DND-41 (cell line): ENCODE results near the gene TRMT2B.

ENCODE experiments used
- ATAC-seq: fragments of 200-7000 bp; cut with Tn5 transposase; 3 replicates; pipeline ENCODE4 v1.9.1; 2021; ENCODE audit warnings: low read depth; ENCODE audit not compliant: insufficient read depth
- DNase-seq: peaks from one replicate; pipeline ENCODE4 v3.0.0-alpha.2; 2020
- H2AFZ ChIP-seq: 2 replicates; pipeline ENCODE4 v1.6.0; 2012; ENCODE audit warnings: low read depth, low read length
- H3K27ac ChIP-seq: 2 replicates; pipeline ENCODE4 v1.5.1; 2012; ENCODE audit warnings: low read length, inconsistent platforms
- H3K27me3 ChIP-seq: fragments of 200-600 bp; sonication (generic); 2 replicates; pipeline ENCODE4 v1.6.0; 2012; ENCODE audit warnings: low read length, mild to moderate bottlenecking, inconsistent platforms; ENCODE audit not compliant: insufficient read depth, poor library complexity
- H3K36me3 ChIP-seq: 2 replicates; pipeline ENCODE4 v1.5.1; 2012; ENCODE audit warnings: low read length, inconsistent platforms; ENCODE audit not compliant: insufficient read depth
- H3K4me1 ChIP-seq: 2 replicates; pipeline ENCODE4 v1.5.1; 2012; ENCODE audit warnings: mild to moderate bottlenecking, low read length; ENCODE audit not compliant: insufficient read depth
- H3K4me2 ChIP-seq: 2 replicates; pipeline ENCODE4 v1.6.0; 2012; ENCODE audit warnings: mild to moderate bottlenecking, moderate library complexity, low read length, inconsistent platforms; ENCODE audit not compliant: insufficient read depth
- H3K4me3 ChIP-seq, 2 experiments: fragments of 200-600 bp in 1 of 2; shearing (Covaris generic) in 1 of 2; 2 replicates each; pipeline ENCODE4 v1.5.1; 2012 to 2016; ENCODE audit warnings: inconsistent platforms in 2 of 2, low read length in 2 of 2, mild to moderate bottlenecking in 2 of 2, low read depth in 1 of 2, moderate library complexity in 1 of 2
- H3K79me2 ChIP-seq: 2 replicates; pipeline ENCODE4 v1.6.0; 2012; ENCODE audit warnings: low read length, inconsistent platforms; ENCODE audit not compliant: insufficient read depth
- H3K9ac ChIP-seq: 2 replicates; pipeline ENCODE4 v1.6.0; 2012; ENCODE audit warnings: low read depth, mild to moderate bottlenecking, inconsistent platforms, low read length, moderate library complexity
- H3K9me3 ChIP-seq: 2 replicates; pipeline ENCODE4 v1.5.1; 2012; ENCODE audit warnings: low read length, moderate library complexity, mild to moderate bottlenecking, inconsistent platforms; ENCODE audit not compliant: insufficient read depth, severe bottlenecking
- H4K20me1 ChIP-seq: 2 replicates; pipeline ENCODE4 v1.6.0; 2012; ENCODE audit warnings: low read length; ENCODE audit not compliant: insufficient read depth
- CTCF ChIP-seq: IDR thresholded peaks from 2 replicates; pipeline ENCODE4 v1.5.1; 2012; ENCODE audit warnings: borderline replicate concordance, low read length, moderate library complexity, mild to moderate bottlenecking; ENCODE audit not compliant: poor library complexity, severe bottlenecking; ENCODE audit errors: extremely low read depth
- EZH2 ChIP-seq: IDR thresholded peaks from 3 replicates; pipeline ENCODE4 v1.6.1; 2012; ENCODE audit warnings: borderline replicate concordance, low read depth, mild to moderate bottlenecking, moderate library complexity, low read length, inconsistent platforms; ENCODE audit not compliant: severe bottlenecking

TRMT2B gene

GRCh38 chrX:101037231-101037630 lies 14.7 kb downstream of the TRMT2B start:
- peaks cover 36% of the 10 kb centered on the region; the same call in 1 of the 2 replicates for H3K36me3 ChIP-seq
- DNase-seq (no peak), ATAC-seq (no peak)
- no peaks in the 10 kb centered on the region for H3K27me3 ChIP-seq
- H3K4me1 ChIP-seq: no peaks in the 10 kb centered on the region
- no peak overlapping the region for H3K4me3 ChIP-seq
- H3K9ac ChIP-seq: no peak overlapping the region
- H3K27ac ChIP-seq: no peak overlapping the region
- H4K20me1 ChIP-seq: no peaks in the 10 kb centered on the region
- no peaks in the 10 kb centered on the region for H3K79me2 ChIP-seq
- H3K4me2 ChIP-seq: no peak overlapping the region
- H3K9me3 ChIP-seq: no peaks in the 10 kb centered on the region
- TF ChIP-seq EZH2 (no peak), CTCF (no peak)
- H2AFZ ChIP-seq: no peak overlapping the region

DNA sequence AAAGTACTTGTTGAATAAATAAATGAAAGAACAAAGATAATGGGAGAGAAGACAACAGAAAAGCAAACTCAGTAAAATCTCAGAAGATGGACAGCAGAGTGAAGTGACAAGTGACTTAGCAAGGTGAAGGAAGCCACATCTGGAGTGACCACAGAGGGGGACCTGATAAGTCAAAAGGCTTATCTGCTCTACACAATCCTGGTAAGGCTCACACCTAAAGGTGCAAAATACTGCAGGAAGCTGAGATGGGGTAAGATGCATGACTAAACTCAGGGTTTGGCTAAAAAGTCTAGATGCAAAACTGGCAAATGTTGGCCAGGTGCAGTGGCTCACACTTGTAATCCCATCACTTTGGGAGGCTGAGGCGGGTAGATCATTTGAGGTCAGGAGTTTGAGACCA lies 22.2 kb downstream of the TRMT2B start:
- Histone ChIP-seq H3K4me1 (no peaks in the 10 kb centered on the region), H3K79me2 (no peaks in the 10 kb centered on the region)

DNA sequence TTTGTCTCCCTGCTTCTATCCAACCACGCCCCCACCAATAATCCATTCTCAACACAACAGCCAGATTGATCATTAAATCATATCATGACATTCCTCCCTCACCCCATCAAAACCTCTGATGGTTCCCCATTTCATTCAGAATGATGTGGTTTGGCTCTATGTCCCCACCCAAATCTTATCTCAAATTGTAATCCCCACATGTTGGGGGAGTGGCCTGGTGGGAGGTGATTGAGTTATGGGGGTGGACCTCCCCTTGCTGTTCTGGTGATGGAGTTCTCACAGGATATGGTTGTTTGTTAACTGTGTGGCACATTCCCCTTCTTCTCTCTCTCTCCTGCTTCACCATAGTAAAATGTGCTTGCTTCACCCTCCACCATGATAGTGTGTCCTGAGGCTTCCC lies 23.3 kb downstream of the TRMT2B start:
- no peak overlapping the region for H3K4me3 ChIP-seq
- no peak for TF ChIP-seq EZH2
- no peak for TF ChIP-seq CTCF
- no peak overlapping the region for H3K27ac ChIP-seq
- no peak overlapping the region for H3K9ac ChIP-seq
- H3K36me3 ChIP-seq: peaks cover 20% of the 10 kb centered on the region
- no peak for ATAC-seq
- no peaks in the 10 kb centered on the region for H3K9me3 ChIP-seq
- H4K20me1 ChIP-seq: no peaks in the 10 kb centered on the region
- H3K79me2 ChIP-seq: no peaks in the 10 kb centered on the region
- H2AFZ ChIP-seq: no peak overlapping the region
- no peak overlapping the region for H3K4me2 ChIP-seq
- no peaks in the 10 kb centered on the region for H3K27me3 ChIP-seq
- H3K4me1 ChIP-seq: no peaks in the 10 kb centered on the region
- DNase-seq: no peak

More for the DNA sequence above, 22.2 kb downstream of the TRMT2B start:
- Histone ChIP-seq H3K27me3 (no peaks in the 10 kb centered on the region), H3K36me3 (peaks cover 17% of the 10 kb centered on the region), H2AFZ (no peak overlapping the region), H3K9ac (no peak overlapping the region), H3K27ac (no peak overlapping the region), H4K20me1 (no peaks in the 10 kb centered on the region), H3K4me3 (no peak overlapping the region), H3K4me2 (no peak overlapping the region), H3K9me3 (no peaks in the 10 kb centered on the region)
- DNase-seq (no peak), ATAC-seq (no peak)
- TF ChIP-seq EZH2: no peak
- no peak for TF ChIP-seq CTCF

DNA sequence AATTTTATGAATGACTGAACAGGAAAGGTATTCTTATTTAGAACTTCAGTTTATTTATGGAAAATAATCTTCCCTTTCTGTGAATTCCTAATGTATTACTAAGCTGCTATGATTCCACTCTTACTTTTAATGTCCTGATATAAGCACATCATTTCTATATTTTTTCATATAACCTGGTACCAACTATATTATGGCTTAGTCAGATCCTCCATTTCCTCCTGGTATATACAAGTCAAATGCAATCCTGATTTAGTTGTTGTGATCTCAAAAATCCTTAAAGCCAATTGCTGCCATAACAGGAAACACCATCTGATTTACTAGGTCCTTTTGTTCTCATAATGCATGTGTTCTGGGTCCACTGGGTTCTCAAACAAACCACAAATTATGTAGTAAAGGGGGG lies 26.8 kb downstream of the TRMT2B start:
- ATAC-seq: no peak
- no peak for DNase-seq
- Histone ChIP-seq H3K9ac (no peak overlapping the region), H3K4me1 (no peaks in the 10 kb centered on the region), H4K20me1 (no peaks in the 10 kb centered on the region), H3K27ac (no peak overlapping the region), H3K27me3 (no peaks in the 10 kb centered on the region), H3K4me3 (no peak overlapping the region), H3K36me3 (peaks cover 44% of the 10 kb centered on the region), H3K9me3 (no peaks in the 10 kb centered on the region), H2AFZ (no peak overlapping the region), H3K4me2 (no peak overlapping the region), H3K79me2 (no peaks in the 10 kb centered on the region)
- no peak for TF ChIP-seq CTCF
- no peak for TF ChIP-seq EZH2
